DOHH2 (cell line): ENCODE data around the gene SH3BP5.
A peak's percentile ranks its signal among the peaks of the same experiment; 100 is the strongest.

Source experiments
- H3F3A ChIP-seq: fragments of 200-600 bp; sonication (generic), shearing (Covaris generic); 2 replicates; pipeline ENCODE4 v1.6.0; 2016; ENCODE audit warnings: antibody characterized with exemption, mild to moderate bottlenecking; ENCODE audit not compliant: control insufficient read depth, insufficient read depth
- H3K27ac ChIP-seq: fragments of 200-600 bp; sonication (generic); 2 replicates; pipeline ENCODE4 v1.5.1; 2014; ENCODE audit warnings: low read depth, mild to moderate bottlenecking, low read length, moderate library complexity
- H3K27me3 ChIP-seq: fragments of 200-600 bp; sonication (generic); 2 replicates; pipeline ENCODE4 v1.6.1; 2014; ENCODE audit warnings: mild to moderate bottlenecking, low read length, mixed read lengths; ENCODE audit not compliant: control insufficient read depth
- H3K36me3 ChIP-seq: fragments of 200-600 bp; sonication (generic); 2 replicates; pipeline ENCODE4 v1.6.1; 2014; ENCODE audit warnings: mild to moderate bottlenecking, low read length, moderate library complexity, mixed read lengths; ENCODE audit not compliant: control insufficient read depth
- H3K4me1 ChIP-seq: fragments of 200-600 bp; sonication (generic); 2 replicates; pipeline ENCODE4 v1.6.1; 2014; ENCODE audit warnings: mild to moderate bottlenecking, low read length, mixed read lengths; ENCODE audit not compliant: control insufficient read depth
- H3K4me2 ChIP-seq: fragments of 200-600 bp; sonication (generic); 2 replicates; pipeline ENCODE4 v1.6.0; 2014; ENCODE audit warnings: mild to moderate bottlenecking, low read length, moderate library complexity
- H3K4me3 ChIP-seq: fragments of 200-600 bp; sonication (generic); 2 replicates; pipeline ENCODE4 v1.5.1; 2014; ENCODE audit warnings: mild to moderate bottlenecking, low read length, mixed read lengths
- H3K79me2 ChIP-seq: fragments of 200-600 bp; sonication (generic); 2 replicates; pipeline ENCODE4 v1.6.1; 2014; ENCODE audit warnings: mild to moderate bottlenecking, low read length, mixed read lengths; ENCODE audit not compliant: control insufficient read depth
- H3K9me2 ChIP-seq: fragments of 200-600 bp; sonication (generic); replicated peaks from 2 replicates; pipeline ENCODE4 v1.6.1; 2014; ENCODE audit warnings: mild to moderate bottlenecking, low read length, mixed read lengths; ENCODE audit not compliant: control insufficient read depth
- H3K9me3 ChIP-seq: fragments of 200-600 bp; sonication (generic); 2 replicates; pipeline ENCODE4 v1.6.1; 2014; ENCODE audit warnings: antibody characterized with exemption, low read length, mixed read lengths; ENCODE audit not compliant: control insufficient read depth, insufficient read depth
- H4K20me1 ChIP-seq: fragments of 200-600 bp; sonication (generic); 2 replicates; pipeline ENCODE4 v1.6.0; 2014; ENCODE audit warnings: low read depth, mild to moderate bottlenecking, antibody characterized with exemption, low read length, moderate library complexity; ENCODE audit not compliant: control insufficient read depth, insufficient read depth
- CTCF ChIP-seq: fragments of 200-600 bp; sonication (generic); IDR thresholded peaks from one replicate; pipeline ENCODE4 v1.5.1; 2014; ENCODE audit warnings: antibody characterized with exemption, mild to moderate bottlenecking, low read depth, low read length; ENCODE audit not compliant: poor library complexity, severe bottlenecking
- EZH2phosphoT487 ChIP-seq: fragments of 200-600 bp; sonication (generic); IDR thresholded peaks from 2 replicates; pipeline ENCODE4 v1.6.1; 2017; ENCODE audit warnings: borderline replicate concordance, mild to moderate bottlenecking, antibody characterized with exemption, low read length, moderate library complexity, mixed read lengths

Gene SH3BP5

GRCh38 chr3:15272426-15273196 lies 59.8 kb downstream of the SH3BP5 start:
- no peaks in the 10 kb centered on the region for H3K9me2 ChIP-seq
- H3K79me2 ChIP-seq, result peaks cover 14% of the 10 kb centered on the region
- H3K27ac ChIP-seq, result no peak overlapping the region
- peaks cover 30% of the 10 kb centered on the region for H3K4me1 ChIP-seq
- no peak for TF ChIP-seq CTCF
- no peak for TF ChIP-seq EZH2phosphoT487
- H4K20me1 ChIP-seq, result no peaks in the 10 kb centered on the region
- H3K4me3 ChIP-seq, result no peak overlapping the region
- H3K36me3 ChIP-seq, result peaks cover 13% of the 10 kb centered on the region
- H3K4me2 ChIP-seq, result peak overlapping the region; percentile 48; the same call in 1 of the 2 replicates
- no peaks in the 10 kb centered on the region for H3F3A ChIP-seq
- H3K9me3 ChIP-seq, result no peaks in the 10 kb centered on the region
- no peaks in the 10 kb centered on the region for H3K27me3 ChIP-seq

GRCh38 chr3:15271785-15272381 lies 60.5 kb downstream of the SH3BP5 start:
- Histone ChIP-seq H3K36me3 (peaks cover 18% of the 10 kb centered on the region), H4K20me1 (no peaks in the 10 kb centered on the region), H3K79me2 (peaks cover 9% of the 10 kb centered on the region), H3K4me3 (no peak overlapping the region), H3F3A (no peaks in the 10 kb centered on the region), H3K9me2 (no peaks in the 10 kb centered on the region), H3K27ac (no peak overlapping the region), H3K27me3 (no peaks in the 10 kb centered on the region), H3K4me2 (peak overlapping the region; percentile 48), H3K9me3 (no peaks in the 10 kb centered on the region), H3K4me1 (peaks cover 30% of the 10 kb centered on the region)
- TF ChIP-seq EZH2phosphoT487 (no peak), CTCF (no peak)

- Histone ChIP-seq H4K20me1 (no peaks in the 10 kb centered on the region), H3K9me2 (no peaks in the 10 kb centered on the region), H3K4me3 (no peak overlapping the region), H3K27me3 (no peaks in the 10 kb centered on the region), H3K79me2 (peaks cover 4% of the 10 kb centered on the region), H3F3A (no peaks in the 10 kb centered on the region), H3K4me2 (no peak overlapping the region), H3K9me3 (no peaks in the 10 kb centered on the region), H3K4me1 (peaks cover 26% of the 10 kb centered on the region), H3K27ac (no peak overlapping the region), H3K36me3 (peaks cover 21% of the 10 kb centered on the region)
- TF ChIP-seq EZH2phosphoT487, result no peak
- TF ChIP-seq CTCF, result no peak
Observed at GRCh38 chr3:15271030-15271429, 61.4 kb downstream of the SH3BP5 start.
